Esophagus muscularis mucosa (tissue), 4 donors: ENCODE measurements around the gene DGKB.

Experiments
- EP300 ChIP-seq: sonication (generic); formaldehyde crosslinking; IDR thresholded peaks from one replicate; pipeline ENCODE4 v1.6.1; 2017; ENCODE audit warnings: antibody characterized with exemption
- POLR2A ChIP-seq: fragments of 450-650 bp; IDR thresholded peaks from one replicate; pipeline ENCODE4 v1.6.1; 2017; ENCODE audit warnings: antibody characterized with exemption, moderate library complexity, mild to moderate bottlenecking, low read depth
- TF ChIP-seq, protein P1 (sequence below), 3 experiments: fragments of 200-600 bp in 2 of 3; fragments of 450-650 bp in 1 of 3; sonication (generic) in 2 of 3; IDR thresholded peaks; one replicate each; pipeline ENCODE4 v1.5.1; 2017 to 2019; ENCODE audit warnings: antibody characterized with exemption in 3 of 3, mild to moderate bottlenecking in 2 of 3, moderate library complexity in 1 of 3

DNA sequence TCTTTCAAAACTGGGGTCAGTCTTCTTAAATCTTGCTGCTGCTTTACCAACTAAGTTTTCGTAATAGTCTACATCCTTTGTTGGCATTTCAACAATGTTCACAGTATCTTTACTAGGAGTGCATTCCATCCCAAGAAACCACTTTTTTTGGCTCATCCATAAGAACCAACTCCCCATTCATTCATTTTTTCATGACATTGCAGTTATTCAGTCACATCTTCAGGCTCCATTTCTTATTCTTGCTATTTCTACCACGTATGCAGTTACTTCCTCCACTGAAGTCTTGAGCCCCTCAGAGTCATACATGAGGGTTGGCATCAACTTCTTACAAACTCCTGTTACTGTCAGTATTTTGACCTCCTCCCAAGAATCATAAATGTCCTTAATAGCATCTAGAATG lies 392.3 kb downstream of the DGKB start:
- TF ChIP-seq POLR2A (no peak), EP300 (no peak)
- TF ChIP-seq, protein P1, sequence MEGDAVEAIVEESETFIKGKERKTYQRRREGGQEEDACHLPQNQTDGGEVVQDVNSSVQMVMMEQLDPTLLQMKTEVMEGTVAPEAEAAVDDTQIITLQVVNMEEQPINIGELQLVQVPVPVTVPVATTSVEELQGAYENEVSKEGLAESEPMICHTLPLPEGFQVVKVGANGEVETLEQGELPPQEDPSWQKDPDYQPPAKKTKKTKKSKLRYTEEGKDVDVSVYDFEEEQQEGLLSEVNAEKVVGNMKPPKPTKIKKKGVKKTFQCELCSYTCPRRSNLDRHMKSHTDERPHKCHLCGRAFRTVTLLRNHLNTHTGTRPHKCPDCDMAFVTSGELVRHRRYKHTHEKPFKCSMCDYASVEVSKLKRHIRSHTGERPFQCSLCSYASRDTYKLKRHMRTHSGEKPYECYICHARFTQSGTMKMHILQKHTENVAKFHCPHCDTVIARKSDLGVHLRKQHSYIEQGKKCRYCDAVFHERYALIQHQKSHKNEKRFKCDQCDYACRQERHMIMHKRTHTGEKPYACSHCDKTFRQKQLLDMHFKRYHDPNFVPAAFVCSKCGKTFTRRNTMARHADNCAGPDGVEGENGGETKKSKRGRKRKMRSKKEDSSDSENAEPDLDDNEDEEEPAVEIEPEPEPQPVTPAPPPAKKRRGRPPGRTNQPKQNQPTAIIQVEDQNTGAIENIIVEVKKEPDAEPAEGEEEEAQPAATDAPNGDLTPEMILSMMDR (IDR thresholded peaks at IDR 0.05): no peak
